ENCODE results near the gene DEFB124.

The DEFB124 gene

DNA sequence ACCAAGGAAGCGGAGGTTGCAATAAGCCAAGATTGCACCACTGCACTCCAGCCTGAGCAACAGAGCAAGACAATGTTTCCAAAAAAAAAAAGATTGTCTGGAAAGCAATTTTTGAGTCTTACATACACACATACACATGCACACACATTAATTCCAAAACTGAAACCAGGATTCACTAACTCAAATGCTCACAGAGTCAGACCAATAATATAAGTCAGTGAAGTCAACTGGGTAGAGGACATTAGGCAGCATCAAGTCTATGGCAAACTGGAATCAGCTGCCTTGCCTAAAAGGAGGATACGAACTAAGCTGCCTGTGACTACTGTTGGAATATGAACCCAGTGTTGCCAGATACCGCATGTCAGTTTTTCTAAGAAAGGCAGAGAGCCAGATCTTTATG, 15.8 kb upstream of the DEFB124 start:
- DNase-seq (ENCODE audit: low read depth), result no peak
- no peak overlapping the region for H3K4me3 ChIP-seq (ENCODE audit: low read depth, low read length)
- TF ChIP-seq, protein P1, sequence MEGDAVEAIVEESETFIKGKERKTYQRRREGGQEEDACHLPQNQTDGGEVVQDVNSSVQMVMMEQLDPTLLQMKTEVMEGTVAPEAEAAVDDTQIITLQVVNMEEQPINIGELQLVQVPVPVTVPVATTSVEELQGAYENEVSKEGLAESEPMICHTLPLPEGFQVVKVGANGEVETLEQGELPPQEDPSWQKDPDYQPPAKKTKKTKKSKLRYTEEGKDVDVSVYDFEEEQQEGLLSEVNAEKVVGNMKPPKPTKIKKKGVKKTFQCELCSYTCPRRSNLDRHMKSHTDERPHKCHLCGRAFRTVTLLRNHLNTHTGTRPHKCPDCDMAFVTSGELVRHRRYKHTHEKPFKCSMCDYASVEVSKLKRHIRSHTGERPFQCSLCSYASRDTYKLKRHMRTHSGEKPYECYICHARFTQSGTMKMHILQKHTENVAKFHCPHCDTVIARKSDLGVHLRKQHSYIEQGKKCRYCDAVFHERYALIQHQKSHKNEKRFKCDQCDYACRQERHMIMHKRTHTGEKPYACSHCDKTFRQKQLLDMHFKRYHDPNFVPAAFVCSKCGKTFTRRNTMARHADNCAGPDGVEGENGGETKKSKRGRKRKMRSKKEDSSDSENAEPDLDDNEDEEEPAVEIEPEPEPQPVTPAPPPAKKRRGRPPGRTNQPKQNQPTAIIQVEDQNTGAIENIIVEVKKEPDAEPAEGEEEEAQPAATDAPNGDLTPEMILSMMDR (IDR thresholded peaks at IDR 0.05; ENCODE audit: low read depth, low read length), result no peak
- TF ChIP-seq POLR2A (IDR thresholded peaks at IDR 0.05; ENCODE audit: extremely low read depth, insufficient read length) (no peak), MYC (IDR thresholded peaks at IDR 0.05; ENCODE audit: low read depth, low read length) (no peak)
- TF ChIP-seq, protein P2, sequence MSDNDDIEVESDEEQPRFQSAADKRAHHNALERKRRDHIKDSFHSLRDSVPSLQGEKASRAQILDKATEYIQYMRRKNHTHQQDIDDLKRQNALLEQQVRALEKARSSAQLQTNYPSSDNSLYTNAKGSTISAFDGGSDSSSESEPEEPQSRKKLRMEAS (IDR thresholded peaks at IDR 0.05; ENCODE audit: low read depth, low read length), result no peak

DNA sequence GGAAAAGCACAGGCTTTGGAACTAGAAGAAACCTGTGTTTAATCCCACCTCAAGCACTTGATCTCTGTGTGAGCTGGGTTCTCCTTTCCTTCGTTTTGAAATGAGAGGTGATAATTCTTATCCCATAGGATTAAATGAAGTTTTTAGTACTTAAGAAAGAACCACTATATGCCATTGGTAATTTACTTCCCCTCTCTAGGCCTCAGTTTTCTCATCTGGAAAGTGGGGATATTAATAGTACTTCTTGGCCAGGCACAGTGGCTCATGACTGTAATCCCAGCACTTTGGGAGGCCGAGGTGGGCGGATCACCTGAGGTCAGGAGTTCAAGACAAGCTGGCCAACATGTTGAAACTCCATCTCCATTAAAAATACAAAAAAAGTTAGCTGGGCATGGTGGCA, 14.2 kb upstream of the DEFB124 start:
- TF ChIP-seq MYC (IDR thresholded peaks at IDR 0.05; ENCODE audit: low read depth, low read length), result no peak
- TF ChIP-seq, protein P2 (IDR thresholded peaks at IDR 0.05; ENCODE audit: low read depth, low read length), result no peak
- no peak for TF ChIP-seq POLR2A (IDR thresholded peaks at IDR 0.05; ENCODE audit: extremely low read depth, insufficient read length)
- TF ChIP-seq, protein P1 (IDR thresholded peaks at IDR 0.05; ENCODE audit: low read depth, low read length), result no peak
- no peak overlapping the region for H3K4me3 ChIP-seq (ENCODE audit: low read depth, low read length)
- no peak for DNase-seq (ENCODE audit: low read depth)

GRCh38 chr20:31488115-31488514, 13.2 kb upstream of the DEFB124 start:
- DNase-seq (ENCODE audit: low read depth), result no peak
- TF ChIP-seq, protein P1 (IDR thresholded peaks at IDR 0.05; ENCODE audit: low read depth, low read length), result no peak
- TF ChIP-seq POLR2A (IDR thresholded peaks at IDR 0.05; ENCODE audit: extremely low read depth, insufficient read length) (no peak), MYC (IDR thresholded peaks at IDR 0.05; ENCODE audit: low read depth, low read length) (no peak)
- TF ChIP-seq, protein P2 (IDR thresholded peaks at IDR 0.05; ENCODE audit: low read depth, low read length), result no peak
- no peak overlapping the region for H3K4me3 ChIP-seq (ENCODE audit: low read depth, low read length)

DNA sequence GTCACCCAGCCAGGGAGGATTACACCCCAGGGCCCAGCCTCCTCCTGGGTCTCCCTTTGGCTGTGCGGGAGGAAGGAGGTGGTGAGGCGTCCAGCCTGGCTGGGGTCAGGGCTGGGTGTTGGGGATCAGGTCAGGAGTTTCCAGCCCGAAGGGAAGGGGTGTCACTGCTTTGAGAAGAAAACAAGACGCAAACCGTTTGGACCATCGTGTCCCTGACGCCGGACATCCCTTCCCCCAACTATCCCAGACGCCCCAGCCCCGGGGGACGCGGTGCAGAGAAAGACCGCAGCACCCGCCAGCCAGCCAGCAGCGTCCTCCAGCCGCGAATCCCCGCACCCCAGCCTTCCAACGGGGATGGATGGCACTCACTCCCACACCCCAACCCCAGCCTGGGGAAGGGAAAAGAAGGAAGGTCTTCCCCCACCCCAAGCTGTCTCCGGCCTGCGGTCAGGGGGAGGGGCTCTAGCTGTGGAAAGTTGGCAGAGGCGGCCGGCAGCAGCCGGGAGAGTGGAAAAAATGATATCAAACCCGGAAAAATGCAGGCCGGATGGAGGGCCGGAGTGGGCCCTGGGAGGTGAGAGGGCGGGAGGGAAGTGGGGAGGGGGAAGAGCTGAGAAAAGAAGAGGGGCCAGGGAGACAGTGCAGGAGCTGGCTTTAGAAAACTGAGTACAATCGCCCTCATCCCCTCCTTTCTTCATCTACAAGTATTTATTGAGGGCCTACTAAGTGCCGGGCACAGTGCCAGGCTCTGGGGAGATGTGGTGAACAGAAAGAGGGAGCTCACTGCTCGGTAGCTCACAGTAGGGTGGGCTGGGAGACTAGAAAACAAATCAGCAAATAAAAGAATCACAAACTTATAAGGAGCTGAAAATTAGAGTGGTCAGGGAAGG, 10.8 kb upstream of the DEFB124 start:
- peak; percentile 39 for DNase-seq (ENCODE audit: low read depth)
- no peak overlapping the region for H3K4me3 ChIP-seq (ENCODE audit: low read depth, low read length)
- TF ChIP-seq, protein P1 (IDR thresholded peaks at IDR 0.05; ENCODE audit: low read depth, low read length), result no peak
- no peak for TF ChIP-seq POLR2A (IDR thresholded peaks at IDR 0.05; ENCODE audit: extremely low read depth, insufficient read length)
- TF ChIP-seq MYC (IDR thresholded peaks at IDR 0.05; ENCODE audit: low read depth, low read length), result no peak
- TF ChIP-seq, protein P2 (IDR thresholded peaks at IDR 0.05; ENCODE audit: low read depth, low read length), result no peak

DNA sequence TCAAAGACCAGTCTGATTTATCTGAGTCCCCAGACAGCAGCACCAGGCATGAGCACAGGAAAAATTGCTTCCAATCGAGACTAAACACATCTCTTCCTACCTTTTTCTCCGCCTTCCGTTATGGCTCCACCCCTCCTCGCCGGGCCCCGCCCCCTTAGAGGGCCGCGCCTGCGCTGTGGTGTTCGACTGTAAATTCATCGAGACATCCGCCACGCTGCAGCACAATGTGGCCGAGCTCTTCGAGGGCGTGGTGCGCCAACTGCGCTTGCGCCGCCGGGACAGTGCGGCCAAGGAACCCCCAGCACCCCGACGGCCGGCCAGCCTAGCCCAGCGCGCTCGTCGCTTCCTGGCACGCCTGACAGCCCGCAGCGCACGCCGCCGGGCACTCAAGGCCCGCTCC, 9.1 kb upstream of the DEFB124 start:
- DNase-seq (ENCODE audit: low read depth), result no peak
- TF ChIP-seq MYC (IDR thresholded peaks at IDR 0.05; ENCODE audit: low read depth, low read length) (no peak), POLR2A (IDR thresholded peaks at IDR 0.05; ENCODE audit: extremely low read depth, insufficient read length) (no peak)
- TF ChIP-seq, protein P2 (IDR thresholded peaks at IDR 0.05; ENCODE audit: low read depth, low read length), result no peak
- no peak overlapping the region for H3K4me3 ChIP-seq (ENCODE audit: low read depth, low read length)

DNA sequence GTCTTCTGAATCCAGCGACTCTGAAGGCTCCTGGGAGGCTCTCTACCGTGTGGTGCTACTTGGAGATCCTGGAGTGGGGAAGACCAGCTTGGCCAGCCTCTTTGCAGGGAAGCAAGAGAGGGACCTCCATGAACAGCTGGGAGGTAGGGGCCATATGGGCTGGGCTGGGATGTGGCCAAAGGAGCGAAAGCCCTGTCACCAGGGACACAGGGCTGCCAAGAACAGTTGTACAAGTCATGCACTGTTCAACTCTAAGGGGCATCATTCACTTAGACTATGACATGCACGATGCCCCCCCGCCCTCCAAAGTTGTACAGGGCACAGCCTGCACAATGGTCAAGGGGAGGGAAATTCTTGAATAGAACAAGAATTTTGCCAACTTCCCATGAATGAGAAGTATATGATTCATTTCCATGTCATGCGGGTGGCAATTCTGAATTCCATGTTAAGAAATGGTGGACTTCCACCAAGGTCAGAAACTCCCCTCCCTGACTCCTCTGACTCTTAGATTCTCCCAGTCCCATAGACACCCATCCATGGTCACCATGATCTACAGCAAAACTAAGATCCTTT, 1.8 kb upstream of the DEFB124 start:
- no peak overlapping the region for H3K4me3 ChIP-seq (ENCODE audit: low read depth, low read length)
- no peak for DNase-seq (ENCODE audit: low read depth)
- TF ChIP-seq, protein P1 (IDR thresholded peaks at IDR 0.05; ENCODE audit: low read depth, low read length), result no peak
- TF ChIP-seq MYC (IDR thresholded peaks at IDR 0.05; ENCODE audit: low read depth, low read length) (no peak), POLR2A (IDR thresholded peaks at IDR 0.05; ENCODE audit: extremely low read depth, insufficient read length) (no peak)
- TF ChIP-seq, protein P2 (IDR thresholded peaks at IDR 0.05; ENCODE audit: low read depth, low read length), result no peak
